Gastroesophageal sphincter (tissue), 4 donors: ENCODE measurements around the gene EID2B. TPM values are rescaled to one million over a fixed set of nuclear protein-coding genes. Genes with fewer than 3 reads are reported as not detected.

Experiments
- ATAC-seq: fragments of 150-250 bp; one replicate; pipeline ENCODE4 v1.9.1; 2016; ENCODE audit warnings: mild to moderate bottlenecking, moderate library complexity
- H3K27ac ChIP-seq, 4 donors: fragments of 200-600 bp; sonication (generic) in 3 of 4; 1 replicate in 3 of 4; 2 replicates in 1 of 4; pipeline ENCODE4 v1.5.1; 2016 to 2019
- H3K27me3 ChIP-seq: fragments of 200-600 bp; sonication (generic); one replicate; pipeline ENCODE4 v1.5.1; 2019
- H3K36me3 ChIP-seq, 2 donors: fragments of 200-600 bp; sonication (generic); one replicate each; pipeline ENCODE4 v1.5.1; 2019; ENCODE audit warnings: control low read depth in 1 of 2
- H3K4me1 ChIP-seq, 3 donors: fragments of 200-600 bp; sonication (generic); 1 replicate in 2 of 3; 2 replicates in 1 of 3; pipeline ENCODE4 v1.5.1; 2016 to 2019; ENCODE audit warnings: control low read depth in 2 of 3
- H3K4me3 ChIP-seq, 2 donors: fragments of 200-600 bp; sonication (generic); one replicate each; pipeline ENCODE4 v1.5.1; 2019; ENCODE audit warnings: mild to moderate bottlenecking in 1 of 2, moderate library complexity in 1 of 2
- H3K9me3 ChIP-seq, 3 donors: fragments of 200-600 bp; sonication (generic); one replicate each; pipeline ENCODE4 v1.5.1; 2017 to 2019; ENCODE audit warnings: control low read depth in 2 of 3
- EP300 ChIP-seq: sonication (generic); formaldehyde crosslinking; IDR thresholded peaks from one replicate; pipeline ENCODE4 v1.6.1; 2017; ENCODE audit warnings: antibody characterized with exemption, mild to moderate bottlenecking
- POLR2A ChIP-seq, 2 donors: fragments of 450-650 bp; IDR thresholded peaks; one replicate each; pipeline ENCODE4 v1.6.1; 2017; ENCODE audit warnings: antibody characterized with exemption in 2 of 2, mild to moderate bottlenecking in 2 of 2, moderate library complexity in 1 of 2
- POLR2AphosphoS5 ChIP-seq: sonication (generic); formaldehyde crosslinking; IDR thresholded peaks from one replicate; pipeline ENCODE4 v1.6.1; 2017; ENCODE audit warnings: antibody characterized with exemption
- WGBS, 2 donors: methylation state at CpG; one replicate each; pipeline ENCODE4 v1.1.5; 2018; ENCODE audit warnings: low coverage in 1 of 2; 5-methylcytosine and 5-hydroxymethylcytosine counted together
- total RNA-seq, 4 donors: library from RNA; depleted of rRNA; stranded (reverse); fragments of >200 nt; gene quantifications; one replicate each; pipeline ENCODE4 v1.1.0, GENCODE V29; 2016
- TF ChIP-seq, protein P1 (sequence below), 4 experiments: fragments of 200-600 bp in 2 of 4; fragments of 450-650 bp in 2 of 4; sonication (generic) in 1 of 4; IDR thresholded peaks; one replicate each; pipeline ENCODE4 v1.5.1; 2017 to 2019; ENCODE audit warnings: antibody characterized with exemption in 4 of 4, mild to moderate bottlenecking in 2 of 4, moderate library complexity in 2 of 4

Gene EID2B
- total RNA-seq, 4 donors from 2014 or later = 5.0 to 8.3 (median 6.5) TPM

DNA sequence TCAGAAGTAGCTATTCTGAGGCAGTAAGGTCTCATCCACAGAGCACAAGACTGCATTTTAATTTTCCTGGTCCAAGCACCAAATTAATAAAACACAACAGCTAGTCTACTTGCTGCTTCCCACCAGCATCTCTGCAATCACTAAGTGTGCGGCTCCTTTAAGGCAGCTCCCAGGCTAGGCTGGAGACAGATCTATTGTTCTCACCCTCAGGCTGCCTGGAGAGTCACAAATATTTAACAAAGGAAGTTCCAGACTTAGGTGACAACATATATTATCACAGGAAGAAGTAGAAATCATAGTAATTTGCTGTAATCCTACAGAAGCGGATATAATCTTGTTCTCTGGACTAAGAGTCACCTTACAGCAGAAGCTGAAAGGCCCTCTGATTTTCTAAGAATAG is 9.6 kb upstream of the EID2B start:
- TF ChIP-seq POLR2AphosphoS5 = no peak
- TF ChIP-seq EP300 = no peak
- TF ChIP-seq POLR2A (IDR thresholded peaks at IDR 0.05) = no peak
- TF ChIP-seq, protein P1, sequence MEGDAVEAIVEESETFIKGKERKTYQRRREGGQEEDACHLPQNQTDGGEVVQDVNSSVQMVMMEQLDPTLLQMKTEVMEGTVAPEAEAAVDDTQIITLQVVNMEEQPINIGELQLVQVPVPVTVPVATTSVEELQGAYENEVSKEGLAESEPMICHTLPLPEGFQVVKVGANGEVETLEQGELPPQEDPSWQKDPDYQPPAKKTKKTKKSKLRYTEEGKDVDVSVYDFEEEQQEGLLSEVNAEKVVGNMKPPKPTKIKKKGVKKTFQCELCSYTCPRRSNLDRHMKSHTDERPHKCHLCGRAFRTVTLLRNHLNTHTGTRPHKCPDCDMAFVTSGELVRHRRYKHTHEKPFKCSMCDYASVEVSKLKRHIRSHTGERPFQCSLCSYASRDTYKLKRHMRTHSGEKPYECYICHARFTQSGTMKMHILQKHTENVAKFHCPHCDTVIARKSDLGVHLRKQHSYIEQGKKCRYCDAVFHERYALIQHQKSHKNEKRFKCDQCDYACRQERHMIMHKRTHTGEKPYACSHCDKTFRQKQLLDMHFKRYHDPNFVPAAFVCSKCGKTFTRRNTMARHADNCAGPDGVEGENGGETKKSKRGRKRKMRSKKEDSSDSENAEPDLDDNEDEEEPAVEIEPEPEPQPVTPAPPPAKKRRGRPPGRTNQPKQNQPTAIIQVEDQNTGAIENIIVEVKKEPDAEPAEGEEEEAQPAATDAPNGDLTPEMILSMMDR (IDR thresholded peaks at IDR 0.05) = no peak
- H3K36me3 ChIP-seq = no peaks in the 10 kb centered on the region
- H3K27me3 ChIP-seq = peaks cover 20% of the 10 kb centered on the region
- H3K27ac ChIP-seq = no peak overlapping the region
- ATAC-seq = no peak
- H3K9me3 ChIP-seq = no peaks in the 10 kb centered on the region
- 50% methylated on average over 1 of the region's 2 CpGs; no CpG with 5 or more reads in 1 of the 2 donors for WGBS, 2 donors
- H3K4me1 ChIP-seq = peaks cover 6 to 24% (median 17%) of the 10 kb centered on the region in 3 donors
- no peak overlapping the region for H3K4me3 ChIP-seq

DNA sequence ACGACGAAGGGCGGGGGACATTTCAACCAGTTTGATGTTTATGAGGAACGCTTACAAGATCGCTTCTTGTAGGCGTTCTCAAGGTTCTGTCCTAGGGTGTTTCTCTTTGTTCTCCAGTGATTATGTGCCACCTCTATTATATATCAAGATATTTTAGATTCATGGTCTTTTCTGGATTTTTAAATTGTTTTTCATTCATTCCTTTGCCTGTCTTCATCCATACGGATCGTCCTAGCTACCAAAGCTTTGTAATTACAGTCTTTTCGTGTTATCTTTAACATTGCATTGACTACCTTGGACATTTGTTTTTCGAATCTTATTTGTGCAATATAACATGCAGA is 7.7 kb upstream of the EID2B start:
- Histone ChIP-seq H3K4me1 (peaks cover 6 to 26% (median 17%) of the 10 kb centered on the region in 3 donors), H3K9me3 (no peaks in the 10 kb centered on the region), H3K27ac (peak overlapping the region in 2 of 4 donors; percentile 94 to 98), H3K4me3 (peak overlapping the region in 1 of 2 donors; percentile 82), H3K27me3 (peaks cover 9% of the 10 kb centered on the region), H3K36me3 (no peaks in the 10 kb centered on the region)
- no peak for ATAC-seq
- WGBS, 2 donors = 5 to 10% methylated on average over 6 to 10 of the region's 10 CpGs
- TF ChIP-seq EP300 (no peak), POLR2AphosphoS5 (no peak), POLR2A (IDR thresholded peaks at IDR 0.05) (no peak)
- TF ChIP-seq, protein P1 (IDR thresholded peaks at IDR 0.05) = peak in 1 of 4 experiments; percentile 6

DNA sequence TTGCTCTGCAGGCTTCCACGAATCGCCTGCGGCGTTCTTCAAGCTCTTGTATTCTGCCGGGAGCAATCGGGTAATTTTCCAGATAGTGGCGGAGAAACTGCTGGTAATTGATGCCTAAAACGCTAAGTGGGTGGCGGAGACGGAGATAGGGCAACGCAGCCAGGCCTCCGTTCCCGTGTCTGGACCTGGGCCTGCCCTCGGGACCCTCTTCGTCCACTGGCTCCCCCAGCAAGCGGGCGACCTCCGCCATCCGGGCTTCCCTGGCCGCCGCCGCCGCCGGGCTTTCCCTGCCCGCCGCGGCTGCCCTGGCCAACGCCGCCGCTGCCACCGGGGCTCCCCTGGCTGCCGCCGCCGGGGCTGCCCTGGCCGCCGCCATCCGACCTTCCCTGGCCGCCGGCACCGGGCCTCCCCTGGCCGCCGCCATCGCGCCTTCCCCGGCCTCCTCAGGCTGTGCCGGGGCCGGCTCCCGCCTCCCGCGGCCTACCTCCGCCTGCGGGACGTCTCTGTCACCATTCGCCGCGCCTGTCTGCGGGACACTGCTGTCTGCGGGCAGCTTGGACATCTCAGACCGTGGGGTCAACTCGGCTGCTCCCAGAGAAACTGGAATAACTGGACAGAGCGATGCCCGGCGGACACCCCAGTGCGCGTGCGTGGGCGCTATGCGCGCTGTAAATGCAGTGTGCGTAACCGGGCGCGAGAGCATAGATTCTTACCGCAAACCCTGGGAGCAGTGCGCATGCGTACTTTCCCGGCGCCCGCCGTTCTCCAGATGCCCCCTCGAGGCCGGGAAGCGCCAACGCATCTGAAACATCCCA is 7.1 kb upstream of the EID2B start, which contains the start of gene EID2:
Gene EID2 (minus strand): TSS at position 644 of the 815 bp plus-strand sequence. CDS start 82 bp downstream, at position 562.
- Histone ChIP-seq H3K4me1 (peaks cover 6 to 26% (median 17%) of the 10 kb centered on the region in 3 donors), H3K9me3 (no peaks in the 10 kb centered on the region), H3K27me3 (peaks cover 5% of the 10 kb centered on the region), H3K36me3 (no peaks in the 10 kb centered on the region), H3K27ac (peak within 1 kb of the TSS; percentile 89 to 99 (median 96)), H3K4me3 (peak within 1 kb of the TSS; percentile 81 to 82)
- peak; percentile 79 to 81 for TF ChIP-seq POLR2A (IDR thresholded peaks at IDR 0.05)
- TF ChIP-seq EP300 = no peak
- TF ChIP-seq, protein P1 (IDR thresholded peaks at IDR 0.05) = peak; percentile 46 to 94 (median 78)
- TF ChIP-seq POLR2AphosphoS5 = peak; percentile 91
- ATAC-seq = peak; percentile 98
- WGBS, 2 donors = 0 to 1% methylated on average over 3 to 16 of the region's 84 CpGs

DNA sequence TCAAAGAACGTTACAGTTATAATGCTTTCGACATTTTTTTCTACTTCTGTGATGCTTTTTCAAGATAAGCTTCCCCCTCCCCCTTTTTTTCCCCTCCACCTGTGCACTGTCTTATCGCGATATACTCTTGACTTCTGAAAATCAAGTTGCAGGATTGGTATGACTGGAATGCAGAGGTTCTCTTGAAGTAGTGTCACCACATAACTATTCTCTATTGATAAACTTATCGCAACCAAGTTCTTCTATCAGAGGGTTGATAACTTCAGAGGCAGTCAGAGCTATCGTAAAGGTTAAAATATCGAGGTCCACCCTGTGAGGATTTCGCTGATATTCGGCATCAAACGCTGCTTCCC is 6.5 kb upstream of the EID2B start:
- Histone ChIP-seq H3K27me3 (no peaks in the 10 kb centered on the region), H3K9me3 (no peaks in the 10 kb centered on the region), H3K4me3 (peak overlapping the region; percentile 81 to 82), H3K36me3 (no peaks in the 10 kb centered on the region), H3K4me1 (peaks cover 6 to 26% (median 17%) of the 10 kb centered on the region in 3 donors), H3K27ac (peak overlapping the region; percentile 89 to 99 (median 96))
- WGBS, 2 donors = 1 to 5% methylated on average over 9 to 10 of the region's 10 CpGs
- ATAC-seq = no peak
- TF ChIP-seq POLR2A (IDR thresholded peaks at IDR 0.05) (no peak), EP300 (no peak), POLR2AphosphoS5 (no peak)
- TF ChIP-seq, protein P1 (IDR thresholded peaks at IDR 0.05) = no peak

DNA sequence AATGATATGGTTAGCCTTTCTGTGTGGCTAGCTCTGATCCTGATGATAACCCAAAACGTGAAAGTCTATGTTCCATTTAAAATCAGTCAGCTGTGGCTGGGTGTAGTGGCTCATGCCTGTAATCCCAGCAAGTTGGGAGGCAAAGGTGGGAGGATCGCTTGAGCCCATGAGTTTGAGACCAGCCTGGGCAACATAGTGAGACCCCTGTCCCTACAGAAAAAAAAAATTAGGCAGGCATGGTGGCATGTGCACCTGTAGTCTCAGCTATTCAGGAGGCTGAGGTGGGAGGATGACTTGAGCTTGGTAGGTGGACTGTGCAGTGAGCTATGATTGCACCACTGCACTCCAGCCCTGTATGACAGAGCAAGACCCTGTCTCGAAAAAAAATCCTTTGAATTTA is 1.1 kb upstream of the EID2B start:
- Histone ChIP-seq H3K4me1 (peaks cover 3 to 51% (median 24%) of the 10 kb centered on the region in 3 donors), H3K4me3 (no peak overlapping the region), H3K36me3 (peaks cover 0 to 6% of the 10 kb centered on the region in 2 donors), H3K9me3 (no peaks in the 10 kb centered on the region), H3K27me3 (no peaks in the 10 kb centered on the region), H3K27ac (no peak overlapping the region)
- WGBS, 2 donors = 65 to 71% methylated on average over 1 to 3 of the region's 3 CpGs
- no peak for TF ChIP-seq POLR2A (IDR thresholded peaks at IDR 0.05)
- TF ChIP-seq EP300 = no peak
- TF ChIP-seq, protein P1 (IDR thresholded peaks at IDR 0.05) = no peak
- TF ChIP-seq POLR2AphosphoS5 = no peak
- no peak for ATAC-seq
